SU-DHL-6 (cell line): ENCODE results near the gene ZCCHC7.

ENCODE experiments used
- H2AFZ ChIP-seq: fragments of 200-600 bp; sonication (generic); 2 replicates; pipeline ENCODE4 v1.6.1; 2014; ENCODE audit warnings: low read depth, mild to moderate bottlenecking, moderate library complexity, mixed read lengths, antibody characterized with exemption, low read length; ENCODE audit not compliant: severe bottlenecking
- H3F3A ChIP-seq: fragments of 200-600 bp; shearing (Covaris generic); 2 replicates; pipeline ENCODE4 v1.6.0; 2016; ENCODE audit warnings: antibody characterized with exemption, mild to moderate bottlenecking; ENCODE audit not compliant: insufficient read depth
- H3K27ac ChIP-seq: fragments of 200-600 bp; sonication (generic); 2 replicates; pipeline ENCODE4 v1.5.1; 2016; ENCODE audit warnings: low read depth, mild to moderate bottlenecking, low read length, moderate library complexity, mixed read lengths
- H3K27me3 ChIP-seq: fragments of 200-600 bp; sonication (generic), shearing (Covaris generic); 2 replicates; pipeline ENCODE4 v1.6.0; 2014; ENCODE audit warnings: mild to moderate bottlenecking, low read length
- H3K36me3 ChIP-seq: fragments of 200-600 bp; sonication (generic); 2 replicates; pipeline ENCODE4 v1.6.1; 2014; ENCODE audit warnings: mild to moderate bottlenecking, low read length, mixed read lengths
- H3K4me2 ChIP-seq: fragments of 300-600, 200-600 bp; shearing (Covaris generic), sonication (generic); 2 replicates; pipeline ENCODE4 v1.6.0; 2014; ENCODE audit warnings: low read length, low read depth, mild to moderate bottlenecking; ENCODE audit not compliant: poor library complexity, severe bottlenecking
- H3K4me3 ChIP-seq: fragments of 200-600 bp; sonication (generic); 2 replicates; pipeline ENCODE4 v1.5.1; 2014; ENCODE audit warnings: antibody characterized with exemption, low read length, mild to moderate bottlenecking, mixed read lengths; ENCODE audit not compliant: insufficient read depth, poor library complexity, severe bottlenecking
- H3K79me2 ChIP-seq: fragments of 200-600 bp; sonication (generic); 2 replicates; pipeline ENCODE4 v1.6.1; 2014; ENCODE audit warnings: mild to moderate bottlenecking, low read length, moderate library complexity; ENCODE audit not compliant: insufficient read depth
- H3K9ac ChIP-seq: fragments of 200-600 bp; sonication (generic); 2 replicates; pipeline ENCODE4 v1.7.0; 2014; ENCODE audit warnings: mild to moderate bottlenecking, low read length
- H3K9me2 ChIP-seq: fragments of 200-600 bp; sonication (generic); replicated peaks from 2 replicates; pipeline ENCODE4 v1.6.1; 2014; ENCODE audit warnings: low read length; ENCODE audit not compliant: insufficient read depth
- H3K9me3 ChIP-seq: fragments of 200-600 bp; sonication (generic); 2 replicates; pipeline ENCODE4 v1.6.1; 2014; ENCODE audit warnings: low read length, mixed read lengths; ENCODE audit not compliant: insufficient read depth
- H4K20me1 ChIP-seq: fragments of 200-600 bp; sonication (generic); 2 replicates; pipeline ENCODE4 v1.6.1; 2014; ENCODE audit warnings: low read depth, mild to moderate bottlenecking, antibody characterized with exemption, low read length, moderate library complexity, mixed read lengths
- EZH2phosphoT487 ChIP-seq: fragments of 200-600 bp; sonication (generic), shearing (Covaris generic); conservative IDR thresholded peaks from 2 replicates; pipeline ENCODE4 v1.6.1; 2018; ENCODE audit warnings: mild to moderate bottlenecking, antibody characterized with exemption, low read length, moderate library complexity, mixed read lengths
- TF ChIP-seq, protein P1 (sequence below): fragments of 200-600 bp; sonication (generic); IDR thresholded peaks from one replicate; pipeline ENCODE4 v1.5.1; 2017; ENCODE audit warnings: antibody characterized with exemption, mild to moderate bottlenecking, low read length, moderate library complexity; ENCODE audit not compliant: insufficient read depth, poor library complexity, severe bottlenecking

The ZCCHC7 gene

DNA sequence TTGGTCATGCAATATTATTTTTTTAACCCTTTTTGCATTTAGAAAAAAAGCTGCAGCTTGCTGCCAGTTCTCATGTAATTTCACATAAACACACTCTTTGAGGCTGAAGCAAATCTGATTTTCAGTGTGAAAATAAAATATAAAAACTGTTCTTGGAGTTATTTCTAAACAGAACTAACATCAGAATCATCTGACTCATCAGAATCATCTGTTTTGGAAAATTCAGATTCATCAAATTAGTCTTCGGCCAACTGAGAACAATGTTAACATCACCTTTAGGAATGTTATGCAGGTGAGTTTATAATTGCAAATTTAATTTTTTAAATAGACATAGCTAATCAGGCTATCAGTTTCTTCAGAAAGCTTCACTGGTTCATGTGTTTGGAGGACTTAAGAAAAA, 45.3 kb downstream of the ZCCHC7 start:
- peaks cover 59% of the 10 kb centered on the region for H3K79me2 ChIP-seq
- H3K27me3 ChIP-seq, result no peaks in the 10 kb centered on the region
- H3K4me3 ChIP-seq, result no peak overlapping the region
- H3K9me3 ChIP-seq, result no peaks in the 10 kb centered on the region
- no peak overlapping the region for H3K9ac ChIP-seq
- H3K9me2 ChIP-seq, result no peaks in the 10 kb centered on the region
- no peak overlapping the region for H2AFZ ChIP-seq
- H3K36me3 ChIP-seq, result peaks cover 25% of the 10 kb centered on the region
- no peak for TF ChIP-seq EZH2phosphoT487
- TF ChIP-seq, protein P1, sequence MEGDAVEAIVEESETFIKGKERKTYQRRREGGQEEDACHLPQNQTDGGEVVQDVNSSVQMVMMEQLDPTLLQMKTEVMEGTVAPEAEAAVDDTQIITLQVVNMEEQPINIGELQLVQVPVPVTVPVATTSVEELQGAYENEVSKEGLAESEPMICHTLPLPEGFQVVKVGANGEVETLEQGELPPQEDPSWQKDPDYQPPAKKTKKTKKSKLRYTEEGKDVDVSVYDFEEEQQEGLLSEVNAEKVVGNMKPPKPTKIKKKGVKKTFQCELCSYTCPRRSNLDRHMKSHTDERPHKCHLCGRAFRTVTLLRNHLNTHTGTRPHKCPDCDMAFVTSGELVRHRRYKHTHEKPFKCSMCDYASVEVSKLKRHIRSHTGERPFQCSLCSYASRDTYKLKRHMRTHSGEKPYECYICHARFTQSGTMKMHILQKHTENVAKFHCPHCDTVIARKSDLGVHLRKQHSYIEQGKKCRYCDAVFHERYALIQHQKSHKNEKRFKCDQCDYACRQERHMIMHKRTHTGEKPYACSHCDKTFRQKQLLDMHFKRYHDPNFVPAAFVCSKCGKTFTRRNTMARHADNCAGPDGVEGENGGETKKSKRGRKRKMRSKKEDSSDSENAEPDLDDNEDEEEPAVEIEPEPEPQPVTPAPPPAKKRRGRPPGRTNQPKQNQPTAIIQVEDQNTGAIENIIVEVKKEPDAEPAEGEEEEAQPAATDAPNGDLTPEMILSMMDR, result no peak
- no peak overlapping the region for H3K4me2 ChIP-seq
- H3K27ac ChIP-seq, result no peak overlapping the region
- H4K20me1 ChIP-seq, result no peaks in the 10 kb centered on the region
- H3F3A ChIP-seq, result peaks cover 15% of the 10 kb centered on the region; the same call in 1 of the 2 replicates

DNA sequence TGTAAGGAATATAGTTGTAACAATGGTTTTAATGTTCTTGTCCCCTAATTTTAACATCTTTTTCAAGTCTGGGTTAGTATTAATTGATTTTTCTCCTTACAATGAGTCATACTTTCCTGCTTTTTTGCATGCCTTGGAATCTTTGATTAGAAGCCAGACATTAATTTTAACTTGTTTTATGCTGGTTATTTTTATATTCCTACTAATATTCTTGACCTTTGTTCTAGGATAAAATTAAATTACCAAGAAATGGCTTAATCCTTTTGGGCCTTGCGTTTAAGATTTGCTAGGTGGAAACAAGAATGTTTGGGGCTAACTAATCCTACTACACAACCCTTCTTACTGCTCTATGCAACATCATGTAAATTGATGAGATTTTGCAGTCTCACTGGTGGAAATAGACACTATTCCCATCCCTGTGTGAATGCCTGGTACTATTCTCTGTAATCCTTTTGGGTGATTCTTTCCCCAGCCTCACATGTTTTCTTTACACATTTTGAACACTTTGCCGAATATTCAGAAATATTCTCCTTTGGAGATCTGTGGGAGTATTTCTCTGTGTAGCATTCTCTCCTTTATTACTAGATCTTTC, 47.2 kb downstream of the ZCCHC7 start:
- no peaks in the 10 kb centered on the region for H3K9me3 ChIP-seq
- H3K36me3 ChIP-seq, result peaks cover 25% of the 10 kb centered on the region
- no peaks in the 10 kb centered on the region for H4K20me1 ChIP-seq
- H2AFZ ChIP-seq, result no peak overlapping the region
- H3K4me2 ChIP-seq, result no peak overlapping the region
- no peaks in the 10 kb centered on the region for H3K27me3 ChIP-seq
- H3K9me2 ChIP-seq, result no peaks in the 10 kb centered on the region
- TF ChIP-seq, protein P1, result no peak
- no peak for TF ChIP-seq EZH2phosphoT487
- H3F3A ChIP-seq, result peaks cover 11% of the 10 kb centered on the region; the same call in 1 of the 2 replicates
- peaks cover 76% of the 10 kb centered on the region for H3K79me2 ChIP-seq
- no peak overlapping the region for H3K4me3 ChIP-seq
- H3K9ac ChIP-seq, result no peak overlapping the region
- no peak overlapping the region for H3K27ac ChIP-seq

DNA sequence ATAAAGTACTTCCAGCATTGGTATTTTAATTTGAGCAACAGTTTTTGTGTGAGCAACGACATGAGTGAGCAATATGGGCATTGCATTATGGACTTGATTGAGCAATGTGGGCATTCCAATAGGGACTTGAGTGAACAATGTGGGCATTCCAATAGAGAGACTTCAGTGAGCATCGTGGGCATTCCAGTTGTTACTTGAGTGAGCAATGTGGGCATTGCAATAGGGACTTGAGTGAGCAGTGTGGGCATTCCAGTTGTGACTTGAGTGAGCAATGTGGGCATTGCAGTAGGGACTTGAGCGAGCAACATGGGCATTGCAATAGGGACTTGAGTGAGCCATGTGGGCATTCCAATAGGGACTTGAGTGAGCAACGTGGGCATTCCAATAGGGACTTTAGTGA, 52.2 kb downstream of the ZCCHC7 start:
- Histone ChIP-seq H3K4me3 (no peak overlapping the region), H3K27me3 (no peaks in the 10 kb centered on the region), H3F3A (no peaks in the 10 kb centered on the region; the same call in 1 of the 2 replicates), H3K4me2 (no peak overlapping the region), H3K79me2 (peaks cover 62% of the 10 kb centered on the region), H2AFZ (no peak overlapping the region), H3K9ac (no peak overlapping the region), H3K9me2 (no peaks in the 10 kb centered on the region), H3K27ac (no peak overlapping the region), H3K36me3 (peaks cover 9% of the 10 kb centered on the region), H3K9me3 (no peaks in the 10 kb centered on the region), H4K20me1 (no peaks in the 10 kb centered on the region)
- no peak for TF ChIP-seq EZH2phosphoT487
- TF ChIP-seq, protein P1, result no peak
